Stimulated activated CD8-positive, alpha-beta memory T cell treated with anti-CD3 and anti-CD28 coated beads, Interleukin-12 subunit alpha, Interleukin-12 subunit beta, amount 100 ng/mL, for 1 hour (primary cell): Measurements from ENCODE around the gene MLKL.
A peak's percentile ranks its signal among the peaks of the same experiment; 100 is the strongest.

Source experiments
- DNase-seq: peaks from one replicate; pipeline ENCODE4 v3.0.0-alpha.2; 2020; ENCODE audit warnings: low read depth

MLKL gene

GRCh38 chr16:74700438-74701225 lies at the start of gene MLKL:
Gene MLKL (minus strand): TSS chr16:74700862. CDS start chr16:74695757, 5,105 bp downstream.
- peak; percentile 37 for DNase-seq

GRCh38 chr16:74749291-74750055 lies 48.8 kb upstream of the MLKL start:
- no peak for DNase-seq

- no peak for DNase-seq
These were observed 48.0 kb upstream of the MLKL start for GRCh38 chr16:74748616-74749026.

DNA sequence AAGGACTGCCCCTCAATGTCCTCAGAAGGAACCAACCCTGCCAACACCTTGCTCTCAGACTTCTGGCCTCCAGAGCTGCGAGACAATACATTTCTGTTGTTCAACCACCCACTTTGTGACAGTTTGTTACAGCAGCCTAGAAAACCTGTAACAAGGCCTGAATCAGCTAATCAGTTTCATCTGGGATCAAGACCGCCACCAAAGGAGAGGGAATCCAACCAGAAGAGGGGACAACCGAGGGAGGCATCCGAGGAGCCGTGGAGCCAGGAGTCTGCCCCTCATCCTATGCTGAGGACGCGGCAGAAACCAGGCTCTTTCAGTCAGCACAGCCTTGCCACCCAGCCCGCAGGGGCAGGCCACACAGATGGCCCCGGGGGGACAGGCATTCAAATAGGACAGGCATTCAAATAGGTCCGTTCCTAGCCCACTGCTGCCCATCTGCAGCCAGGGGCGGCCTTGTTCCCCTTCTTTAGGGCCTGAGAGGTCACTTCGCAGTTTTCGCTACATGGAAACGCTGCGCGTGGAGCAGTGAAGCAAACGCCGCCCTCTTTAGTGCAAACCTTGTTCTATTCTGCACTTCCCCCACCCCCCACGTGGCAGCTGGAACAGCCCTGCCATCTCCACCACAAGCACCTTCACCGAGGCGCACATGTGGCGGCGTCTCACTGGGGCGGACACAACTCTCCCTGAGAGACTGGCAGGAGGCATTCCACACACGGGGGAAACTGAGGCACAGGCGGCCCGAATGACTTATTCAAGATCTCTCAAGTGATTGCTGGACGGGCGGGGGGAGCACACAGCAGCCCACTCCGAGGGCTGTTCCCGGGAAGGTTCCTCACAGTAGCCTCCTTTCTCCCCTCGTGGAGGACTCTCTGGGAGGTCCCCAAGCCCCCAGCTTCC lies 47.3 kb upstream of the MLKL start:
- DNase-seq = no peak

GRCh38 chr16:74745926-74746325 lies 45.3 kb upstream of the MLKL start:
- no peak for DNase-seq

DNA sequence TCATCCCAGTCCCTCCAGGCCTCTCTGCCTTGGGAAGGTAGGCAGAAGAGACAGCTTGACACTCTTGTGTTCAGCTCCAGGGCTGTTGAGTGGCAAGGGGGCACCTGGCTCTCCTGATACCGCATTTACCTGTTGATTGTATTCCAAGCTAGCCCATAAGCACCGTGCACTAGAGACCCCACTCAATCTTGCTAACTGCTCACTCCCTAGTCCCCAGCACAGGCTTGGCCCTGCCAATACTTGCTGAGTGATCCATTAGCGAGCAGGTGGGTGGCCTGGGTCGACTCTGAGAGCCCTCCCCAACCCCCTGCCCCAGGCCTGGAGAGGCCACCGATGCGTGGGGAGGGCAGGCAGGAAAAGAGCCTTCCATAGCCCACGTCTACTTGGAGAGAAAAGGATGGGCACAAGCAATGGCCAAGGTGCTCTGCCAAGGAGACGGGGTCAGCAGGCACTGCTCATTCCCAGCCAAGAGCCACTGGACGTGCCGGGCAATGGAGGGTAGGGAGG lies 44.5 kb upstream of the MLKL start:
- DNase-seq = no peak

DNA sequence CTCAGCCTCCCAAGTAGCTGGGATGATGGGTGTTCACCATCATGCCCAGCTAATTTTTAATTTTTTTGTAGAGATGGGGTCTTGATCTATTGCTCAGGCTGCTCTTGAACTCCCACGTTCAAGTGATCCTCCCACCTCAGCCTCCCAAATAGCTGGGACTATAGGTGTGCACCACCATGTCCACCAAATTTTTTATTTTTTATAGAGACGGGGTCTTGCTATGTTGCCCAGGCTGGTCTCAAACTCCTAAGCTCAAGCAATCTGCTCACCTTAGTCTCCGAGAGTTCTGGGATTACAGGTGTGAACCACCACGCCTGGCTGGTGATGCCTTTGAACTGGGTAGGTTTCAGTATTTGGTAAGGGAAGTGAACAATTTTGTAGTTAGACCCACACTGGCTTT lies 43.9 kb upstream of the MLKL start:
- no peak for DNase-seq

GRCh38 chr16:74743668-74744299 lies 43.1 kb upstream of the MLKL start:
- no peak for DNase-seq

GRCh38 chr16:74743045-74743667 lies 42.5 kb upstream of the MLKL start:
- no peak for DNase-seq

DNA sequence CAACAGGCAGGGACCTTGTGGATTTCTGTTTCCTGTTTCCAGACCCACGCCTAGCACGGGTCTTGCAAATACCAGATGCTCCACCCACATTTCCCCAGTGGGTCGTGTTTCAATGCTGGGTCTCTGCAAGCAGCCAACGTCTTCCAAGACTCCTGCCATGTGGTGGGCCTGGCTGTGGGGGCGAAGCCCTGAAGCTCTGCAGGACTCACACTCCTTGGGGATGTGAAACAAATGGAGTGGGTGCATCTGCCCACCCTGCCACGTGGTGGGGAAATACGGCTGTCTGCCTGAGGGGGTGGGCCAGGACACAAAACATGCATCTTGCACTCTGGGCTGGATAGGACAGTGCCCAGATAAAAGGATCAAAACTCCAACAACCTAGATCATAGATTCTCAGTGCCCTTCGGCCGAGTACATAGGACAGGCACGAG lies 41.4 kb upstream of the MLKL start:
- DNase-seq = no peak

- DNase-seq = no peak
These were observed 40.2 kb upstream of the MLKL start for GRCh38 chr16:74740795-74741304.

- DNase-seq = no peak
These were observed 38.6 kb upstream of the MLKL start for GRCh38 chr16:74739275-74739674.

DNA sequence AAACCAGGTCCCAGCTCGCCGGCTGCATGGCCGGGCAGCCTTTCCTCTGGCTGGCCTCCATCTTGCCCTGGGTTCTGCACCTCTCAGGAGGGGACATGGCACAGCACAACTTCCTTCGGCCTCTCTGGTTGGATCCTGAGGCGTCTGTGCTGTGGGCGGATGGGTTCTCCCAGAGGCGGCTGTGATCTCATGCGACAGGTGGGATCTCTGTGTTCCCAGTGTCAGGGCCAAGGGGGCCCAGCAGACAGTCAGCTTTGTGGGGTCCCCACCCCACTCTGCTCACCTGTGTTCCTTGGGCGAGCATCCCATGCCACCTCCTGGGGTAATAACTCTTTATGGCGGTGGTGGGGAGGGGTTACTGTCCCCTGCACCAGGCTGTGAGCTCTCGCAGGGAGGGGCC lies 38.2 kb upstream of the MLKL start:
- DNase-seq = no peak

- no peak for DNase-seq
These were observed 37.5 kb upstream of the MLKL start for GRCh38 chr16:74738113-74738541.

DNA sequence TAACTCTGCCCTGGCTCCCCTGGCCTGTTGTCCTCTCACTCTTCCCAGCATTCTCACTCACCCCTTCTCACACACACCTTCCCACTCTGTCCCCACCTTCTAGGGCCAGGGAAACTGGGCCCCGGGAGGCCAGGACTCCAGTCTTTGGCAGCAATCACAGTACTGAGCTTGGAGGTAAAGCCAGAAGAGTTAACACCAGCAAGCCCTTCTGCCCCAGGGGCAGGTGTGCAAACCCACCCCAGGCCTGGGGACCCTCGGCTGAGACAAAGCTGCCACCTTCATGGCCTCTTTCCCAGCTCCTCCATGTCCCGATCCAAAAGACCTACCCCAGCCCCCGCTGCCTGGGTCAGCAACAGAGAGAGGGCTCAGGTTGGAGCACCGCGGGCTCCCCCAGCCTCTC lies 36.9 kb upstream of the MLKL start:
- no peak for DNase-seq

DNA sequence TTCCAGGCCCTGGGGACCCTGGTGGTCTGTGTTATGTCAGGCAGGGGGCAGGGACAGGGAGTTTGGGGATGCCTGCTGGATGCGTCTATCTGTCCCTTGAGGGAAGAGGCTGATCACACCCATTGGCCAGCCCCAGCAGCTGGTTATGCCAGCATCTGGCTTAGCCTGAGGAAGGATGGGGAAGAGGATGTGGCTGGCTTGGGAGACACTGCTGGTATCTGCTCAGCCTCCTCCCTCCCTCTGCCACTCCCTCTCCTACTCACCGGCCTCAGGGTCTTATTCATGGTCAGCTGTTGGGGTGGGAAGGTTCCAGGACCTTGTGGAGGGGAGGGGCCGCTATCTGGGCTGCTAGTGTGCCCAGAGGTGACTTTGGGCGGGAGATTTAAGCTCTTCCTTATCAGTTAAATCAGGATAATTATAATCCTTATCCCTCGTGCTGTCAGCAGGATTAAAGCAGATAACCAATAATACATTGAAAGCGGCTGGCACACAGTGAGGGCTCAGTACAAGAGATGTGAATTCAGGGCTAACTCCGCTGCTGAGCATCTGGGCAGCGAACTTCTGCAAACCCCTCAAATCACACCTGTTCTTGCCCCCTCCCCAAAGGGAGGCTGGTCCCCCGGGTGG lies 36.0 kb upstream of the MLKL start:
- DNase-seq = no peak

- no peak for DNase-seq
These were observed 34.9 kb upstream of the MLKL start for GRCh38 chr16:74735554-74735953.

DNA sequence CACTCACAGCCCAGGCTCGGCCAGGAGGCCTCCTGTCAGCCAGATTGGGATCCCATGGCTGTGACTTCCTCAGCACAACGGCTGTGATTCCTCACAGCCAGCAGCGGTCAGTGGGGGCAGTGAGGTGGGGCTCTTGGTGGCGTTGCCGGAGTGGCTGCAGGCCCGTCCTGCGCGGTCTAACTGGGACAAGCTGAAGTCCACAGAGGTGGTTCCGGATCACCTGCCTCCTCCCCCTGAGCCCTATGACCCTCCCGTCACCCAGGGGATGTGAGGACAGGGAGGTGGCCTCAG lies 34.4 kb upstream of the MLKL start:
- no peak for DNase-seq

DNA sequence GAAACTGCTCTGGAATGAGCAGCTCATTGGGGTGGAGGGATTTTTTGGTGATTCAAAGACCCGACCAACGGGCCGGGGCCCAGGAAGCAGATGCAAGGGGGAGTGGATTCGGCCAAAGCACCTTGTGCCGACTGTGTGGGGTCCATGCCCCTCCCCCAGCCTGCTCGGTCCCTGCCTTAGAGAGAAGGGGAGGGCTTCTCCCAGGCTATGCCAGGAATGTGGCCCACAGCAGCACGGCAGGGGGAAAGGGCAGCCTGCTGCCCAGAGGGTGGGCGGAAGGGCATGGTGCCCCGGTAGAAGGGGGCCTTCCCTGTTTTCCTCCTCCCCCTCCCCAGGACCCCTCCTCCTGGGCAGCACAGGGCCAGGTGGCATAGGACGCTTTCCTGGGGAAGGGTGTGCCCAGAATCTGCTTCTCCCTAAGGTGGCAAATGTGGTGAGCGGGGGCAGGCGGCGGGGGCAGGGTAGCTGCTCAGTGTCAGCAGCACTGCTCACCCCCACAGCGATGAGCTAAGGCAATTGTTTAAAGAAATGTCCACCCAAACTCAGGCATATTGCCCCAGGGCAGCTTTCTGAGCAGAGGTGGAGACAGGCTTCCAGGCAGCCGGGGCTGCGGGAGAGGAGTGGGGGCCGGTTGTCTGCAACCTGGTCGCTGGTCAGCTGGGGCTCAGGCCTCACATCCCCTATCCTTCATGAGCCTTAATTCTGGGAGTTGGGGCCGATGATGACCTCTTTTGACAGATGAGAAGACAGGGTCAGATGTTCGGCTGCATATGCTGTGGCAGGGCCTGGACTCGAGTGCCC lies 33.9 kb upstream of the MLKL start:
- DNase-seq = no peak
